Measurements from ENCODE around the gene TAS2R43.

DNA sequence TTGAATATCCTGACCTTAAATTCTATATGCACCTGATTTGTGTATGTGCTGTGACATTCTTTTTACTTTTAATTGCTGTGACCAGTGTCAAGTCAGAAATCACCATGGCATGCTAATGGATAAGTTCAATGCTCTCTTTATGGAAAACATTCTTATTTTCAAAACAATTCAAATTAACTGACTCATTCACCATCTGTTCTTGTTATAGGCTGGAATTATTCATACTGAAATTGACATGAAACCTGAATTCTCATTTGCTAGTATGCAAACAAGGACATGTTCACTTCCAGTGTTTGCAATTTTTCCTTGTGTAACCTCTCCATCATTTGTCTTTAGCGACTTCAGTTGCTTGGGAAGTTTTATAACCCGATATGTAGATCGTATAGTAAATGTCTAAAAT is 42.2 kb upstream of the TAS2R43 start, which contains the start of gene TAS2R30:
- TF ChIP-seq, protein P1, sequence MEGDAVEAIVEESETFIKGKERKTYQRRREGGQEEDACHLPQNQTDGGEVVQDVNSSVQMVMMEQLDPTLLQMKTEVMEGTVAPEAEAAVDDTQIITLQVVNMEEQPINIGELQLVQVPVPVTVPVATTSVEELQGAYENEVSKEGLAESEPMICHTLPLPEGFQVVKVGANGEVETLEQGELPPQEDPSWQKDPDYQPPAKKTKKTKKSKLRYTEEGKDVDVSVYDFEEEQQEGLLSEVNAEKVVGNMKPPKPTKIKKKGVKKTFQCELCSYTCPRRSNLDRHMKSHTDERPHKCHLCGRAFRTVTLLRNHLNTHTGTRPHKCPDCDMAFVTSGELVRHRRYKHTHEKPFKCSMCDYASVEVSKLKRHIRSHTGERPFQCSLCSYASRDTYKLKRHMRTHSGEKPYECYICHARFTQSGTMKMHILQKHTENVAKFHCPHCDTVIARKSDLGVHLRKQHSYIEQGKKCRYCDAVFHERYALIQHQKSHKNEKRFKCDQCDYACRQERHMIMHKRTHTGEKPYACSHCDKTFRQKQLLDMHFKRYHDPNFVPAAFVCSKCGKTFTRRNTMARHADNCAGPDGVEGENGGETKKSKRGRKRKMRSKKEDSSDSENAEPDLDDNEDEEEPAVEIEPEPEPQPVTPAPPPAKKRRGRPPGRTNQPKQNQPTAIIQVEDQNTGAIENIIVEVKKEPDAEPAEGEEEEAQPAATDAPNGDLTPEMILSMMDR (IDR thresholded peaks at IDR 0.05; ENCODE audit: insufficient read depth, low read depth, low read length) = no peak
- TF ChIP-seq EZH2 (IDR thresholded peaks at IDR 0.05; ENCODE audit: insufficient read depth, low read length) = no peak

Data from astrocyte (in vitro differentiated cells and primary cell).